Stimulated activated CD8-positive, alpha-beta memory T cell treated with anti-CD3 and anti-CD28 coated beads, Interleukin-15, amount 100 ng/mL, for 1 hour (primary cell): ENCODE results near the gene ANKRD11.
A peak's percentile ranks its signal among the peaks of the same experiment; 100 is the strongest.

Source experiments
- DNase-seq: peaks from one replicate; pipeline ENCODE4 v3.0.0-alpha.2; 2020; ENCODE audit warnings: low read depth

The ANKRD11 gene

GRCh38 chr16:89490439-89491237 lies at the start of gene ANKRD11:
ANKRD11 (minus strand) TSS chr16:89490561; CDS start chr16:89317019, 173,542 bp downstream.
- DNase-seq: peak; percentile 93

GRCh38 chr16:89538286-89538685 lies 47.9 kb upstream of the ANKRD11 start:
- DNase-seq: no peak

GRCh38 chr16:89537549-89537925 lies 47.2 kb upstream of the ANKRD11 start:
- no peak for DNase-seq

GRCh38 chr16:89536886-89537548 lies 46.7 kb upstream of the ANKRD11 start:
- DNase-seq: no peak

DNA sequence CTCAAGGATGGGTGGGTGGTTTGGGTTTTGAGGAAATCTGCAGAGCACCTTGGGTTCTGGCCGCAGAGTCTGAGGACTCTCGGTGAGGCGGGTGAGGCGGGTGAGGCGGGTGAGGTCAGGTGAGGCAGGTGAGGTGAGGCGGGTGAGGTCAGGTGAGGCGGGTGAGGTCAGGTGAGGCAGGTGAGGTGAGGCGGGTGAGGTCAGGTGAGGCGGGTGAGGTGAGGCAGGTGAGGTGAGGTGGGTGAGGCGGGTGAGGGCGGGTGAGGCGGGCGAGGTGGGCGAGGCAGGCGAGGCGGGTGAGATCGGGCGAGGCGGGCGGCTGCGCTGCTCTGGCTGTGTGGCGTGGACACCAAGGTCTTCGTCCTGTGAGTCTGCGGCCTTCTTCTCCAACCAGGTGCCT lies 46.0 kb upstream of the ANKRD11 start:
- DNase-seq: no peak

DNA sequence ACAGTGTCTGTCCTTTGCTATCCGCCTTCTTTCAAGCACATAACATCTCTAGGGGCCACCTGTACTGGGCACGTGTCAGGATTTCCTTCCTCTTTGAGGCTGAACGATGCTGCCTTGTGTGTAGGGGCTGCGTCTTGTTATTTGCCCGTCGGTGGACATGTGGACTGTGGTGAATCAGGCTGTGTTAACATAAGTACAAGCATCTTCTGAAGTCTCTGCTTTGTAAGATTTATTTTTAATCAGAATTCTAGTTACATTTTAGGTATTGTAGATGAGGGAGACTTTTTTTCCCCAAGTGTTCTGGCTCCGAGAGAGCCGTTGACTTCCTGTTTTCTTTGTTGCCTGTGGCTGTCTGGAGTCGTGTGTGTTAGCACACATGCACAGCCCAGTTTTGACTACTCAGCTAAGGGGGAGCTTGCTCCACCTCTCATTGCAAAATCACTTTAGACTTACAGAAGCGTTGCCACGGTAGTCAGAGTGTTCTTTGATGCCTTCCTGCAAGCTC lies 43.9 kb upstream of the ANKRD11 start:
- DNase-seq: no peak

DNA sequence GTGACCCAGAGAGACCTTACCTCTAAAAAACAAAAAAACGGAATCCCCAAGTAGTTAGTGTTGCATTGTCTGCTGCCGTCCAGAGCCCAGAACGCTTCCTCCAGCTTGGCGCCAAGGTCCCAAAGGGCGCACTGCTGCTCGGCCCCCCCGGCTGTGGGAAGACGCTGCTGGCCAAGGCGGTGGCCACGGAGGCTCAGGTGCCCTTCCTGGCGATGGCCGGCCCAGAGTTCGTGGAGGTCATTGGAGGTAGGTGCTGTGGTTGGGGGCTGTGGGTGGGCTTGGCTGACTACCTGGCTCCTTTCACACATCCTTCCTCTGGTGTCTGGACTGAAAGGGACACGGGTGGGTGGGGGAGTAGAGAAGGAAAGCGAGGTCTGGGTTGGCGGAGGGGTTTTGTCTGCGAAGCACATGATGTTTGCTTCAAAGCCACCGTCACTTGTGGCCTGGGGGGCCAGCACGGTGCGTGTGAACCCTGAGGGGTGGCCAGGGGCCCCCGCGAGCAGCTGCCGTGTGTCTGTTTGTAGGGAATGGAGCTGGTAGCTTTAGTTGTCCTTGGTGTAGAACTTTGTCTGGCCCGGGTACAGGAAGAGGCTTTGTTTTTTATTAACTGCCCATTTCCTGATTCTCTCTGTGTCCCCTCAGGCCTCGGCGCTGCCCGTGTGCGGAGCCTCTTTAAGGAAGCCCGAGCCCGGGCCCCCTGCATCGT lies 41.6 kb upstream of the ANKRD11 start:
- no peak for DNase-seq

- DNase-seq: no peak
These were observed 40.3 kb upstream of the ANKRD11 start for GRCh38 chr16:89530401-89531381.

- no peak for DNase-seq
These were observed 38.7 kb upstream of the ANKRD11 start for GRCh38 chr16:89529097-89529496.

- DNase-seq: no peak
These were observed 35.0 kb upstream of the ANKRD11 start for GRCh38 chr16:89525146-89525913.

DNA sequence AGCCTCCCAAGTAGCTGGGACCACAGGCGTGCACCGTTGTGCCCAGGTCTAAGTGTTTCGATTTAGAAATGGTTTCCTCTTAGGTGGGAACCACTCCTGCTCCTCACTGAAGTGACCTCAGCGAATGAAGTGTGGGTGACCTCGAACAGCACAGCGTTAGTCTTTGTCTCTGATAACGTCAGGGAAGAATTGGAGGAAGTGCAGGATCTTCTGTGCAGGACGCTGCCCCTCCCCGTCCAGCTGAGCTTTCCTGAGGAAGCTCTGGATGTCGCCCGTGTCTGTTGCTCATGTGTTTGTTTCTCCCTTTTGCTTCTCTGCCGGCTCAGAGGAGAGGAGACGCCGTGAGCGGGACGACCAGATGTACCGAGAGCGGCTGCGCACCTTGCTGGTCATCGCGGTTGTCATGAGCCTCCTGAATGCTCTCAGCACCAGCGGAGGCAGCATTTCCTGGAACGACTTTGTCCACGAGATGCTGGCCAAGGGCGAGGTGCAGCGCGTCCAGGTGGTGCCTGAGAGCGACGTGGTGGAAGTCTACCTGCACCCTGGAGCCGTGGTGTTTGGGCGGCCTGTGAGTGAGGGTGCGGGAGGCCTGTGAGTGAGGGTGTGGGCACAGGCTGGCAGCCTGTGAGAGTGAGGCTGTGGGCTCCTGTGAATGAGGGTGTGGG lies 33.5 kb upstream of the ANKRD11 start:
- DNase-seq: no peak

DNA sequence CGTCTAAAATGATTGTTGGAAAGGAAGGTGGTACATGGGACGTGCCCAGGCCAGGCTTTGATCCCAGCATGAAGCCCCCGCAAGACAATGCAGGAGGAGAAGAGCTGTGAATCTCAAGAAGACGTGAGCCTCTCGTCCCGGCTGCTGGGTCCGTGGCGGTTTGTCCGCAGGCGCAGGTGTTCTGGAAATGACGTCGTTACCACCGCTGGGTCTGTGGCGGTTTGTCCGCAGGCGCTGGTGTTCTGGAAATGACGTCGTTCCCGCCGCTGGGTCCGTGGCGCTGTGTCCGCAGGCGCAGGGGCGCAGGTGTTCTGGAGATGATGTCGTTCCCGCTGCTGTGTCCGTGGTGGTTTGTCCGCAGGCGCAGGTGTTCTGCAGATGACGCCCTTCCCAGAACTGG lies 31.9 kb upstream of the ANKRD11 start:
- DNase-seq: no peak

GRCh38 chr16:89519881-89520280 lies 29.5 kb upstream of the ANKRD11 start:
- DNase-seq: no peak

DNA sequence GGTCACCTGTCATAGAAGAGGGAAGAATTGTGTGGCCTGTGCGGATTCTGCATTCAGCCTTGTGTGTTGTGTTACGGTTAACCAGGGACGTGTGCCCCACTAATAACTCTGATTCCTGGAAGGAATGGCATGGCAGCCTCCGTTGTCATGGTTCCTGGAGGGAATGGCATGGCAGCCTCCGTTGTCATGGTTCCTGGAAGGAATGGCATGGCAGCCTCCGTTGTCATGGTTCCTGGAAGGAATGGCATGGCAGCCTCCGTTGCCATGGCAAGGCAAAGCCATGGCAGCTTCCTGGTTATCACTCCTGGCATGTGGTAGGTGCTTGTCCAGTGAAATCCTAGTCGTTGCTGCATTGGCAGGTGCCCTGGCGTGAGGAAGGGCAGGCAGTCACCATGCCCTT lies 26.8 kb upstream of the ANKRD11 start:
- DNase-seq: no peak

- no peak for DNase-seq
These were observed 22.1 kb upstream of the ANKRD11 start for GRCh38 chr16:89512453-89512852.

- no peak for DNase-seq
These were observed 21.0 kb upstream of the ANKRD11 start for GRCh38 chr16:89511374-89511773.

- no peak for DNase-seq
These were observed 20.2 kb upstream of the ANKRD11 start for GRCh38 chr16:89510526-89510925.

GRCh38 chr16:89507834-89508590 lies 17.7 kb upstream of the ANKRD11 start, which contains the start of gene SPG7:
SPG7 (plus strand) TSS chr16:89508403; CDS start chr16:89508418, 15 bp downstream.
- DNase-seq: peak; percentile 72

GRCh38 chr16:89507214-89507833 lies 17.0 kb upstream of the ANKRD11 start:
- DNase-seq: no peak
